Muscle layer of colon (tissue), 2 donors: ENCODE results near the gene PCDHGA10.
"Not testable (repeated sequence)": the region's sequence is repeated elsewhere in the genome, so short reads cannot be mapped to it uniquely, and the experiment has no call there.

Experiments used
- H3K27ac ChIP-seq: one replicate; pipeline ENCODE4 v1.7.0; 2013; ENCODE audit warnings: low read depth, mild to moderate bottlenecking, low read length, moderate library complexity
- H3K27me3 ChIP-seq, 2 donors: one replicate each; pipeline ENCODE4 v1.7.0; 2013; ENCODE audit warnings: low read length in 2 of 2, mild to moderate bottlenecking in 2 of 2; ENCODE audit not compliant: insufficient read depth in 2 of 2, control insufficient read depth in 1 of 2
- H3K36me3 ChIP-seq: one replicate; pipeline ENCODE4 v1.7.0; 2013; ENCODE audit warnings: mild to moderate bottlenecking, low read length; ENCODE audit not compliant: insufficient read depth
- H3K4me1 ChIP-seq: one replicate; pipeline ENCODE4 v1.7.0; 2013; ENCODE audit warnings: mild to moderate bottlenecking, low read length; ENCODE audit not compliant: insufficient read depth
- H3K4me3 ChIP-seq, 2 donors: one replicate each; pipeline ENCODE4 v1.7.0; 2013; ENCODE audit warnings: low read length in 2 of 2, low read depth in 1 of 2, mild to moderate bottlenecking in 1 of 2, moderate library complexity in 1 of 2
- H3K9ac ChIP-seq: one replicate; pipeline ENCODE4 v1.7.0; 2013; ENCODE audit warnings: low read length
- H3K9me3 ChIP-seq: one replicate; pipeline ENCODE4 v1.7.0; 2013; ENCODE audit warnings: mild to moderate bottlenecking, low read length
- donor health status: abdominal sarcoma.
- donor health status: Adenocarcinoma of cecum.

Gene PCDHGA10

GRCh38 chr5:141415275-141415618 is 2.5 kb downstream of the PCDHGA10 start:
- H3K27me3 ChIP-seq, H3K9ac ChIP-seq, H3K4me1 ChIP-seq, H3K4me3 ChIP-seq, H3K36me3 ChIP-seq, H3K27ac ChIP-seq: not testable (repeated sequence)
- H3K9me3 ChIP-seq = peaks cover 73% of the 10 kb centered on the region

GRCh38 chr5:141417494-141418172 is 4.8 kb downstream of the PCDHGA10 start, which contains the start of gene PCDHGB7:
Gene PCDHGB7 (plus strand): TSS chr5:141417677. CDS start chr5:141417860, 183 bp downstream.
- peak within 1 kb of the TSS; percentile 39 to 47 for H3K4me3 ChIP-seq
- H3K9me3 ChIP-seq = peaks cover 74% of the 10 kb centered on the region
- not testable (repeated sequence) for H3K4me1 ChIP-seq, H3K36me3 ChIP-seq, H3K9ac ChIP-seq, H3K27me3 ChIP-seq, H3K27ac ChIP-seq

- Histone ChIP-seq H3K36me3 (no peaks in the 10 kb centered on the region), H3K27me3 (no peaks in the 10 kb centered on the region), H3K4me3 (peak overlapping the region in 1 of 2 donors; percentile 39), H3K9ac (no peak overlapping the region), H3K27ac (no peak overlapping the region), H3K9me3 (peaks cover 69% of the 10 kb centered on the region), H3K4me1 (no peaks in the 10 kb centered on the region)
Measured at GRCh38 chr5:141419074-141419880, 6.5 kb downstream of the PCDHGA10 start.

GRCh38 chr5:141420855-141421488 is 8.2 kb downstream of the PCDHGA10 start, which contains the start of gene PCDHGA11:
Gene PCDHGA11 (plus strand): TSS chr5:141421051. CDS start chr5:141421228, 177 bp downstream.
- H3K9ac ChIP-seq = no peak within 1 kb of the TSS
- H3K4me3 ChIP-seq = peak within 1 kb of the TSS in 1 of 2 donors; percentile 51
- no peaks in the 10 kb centered on the region for H3K27me3 ChIP-seq
- H3K27ac ChIP-seq = no peak within 1 kb of the TSS
- no peaks in the 10 kb centered on the region for H3K4me1 ChIP-seq
- H3K36me3 ChIP-seq = no peaks in the 10 kb centered on the region
- H3K9me3 ChIP-seq = peaks cover 73% of the 10 kb centered on the region

GRCh38 chr5:141421489-141421855 is 8.7 kb downstream of the PCDHGA10 start:
- no peaks in the 10 kb centered on the region for H3K27me3 ChIP-seq
- peak overlapping the region in 1 of 2 donors; percentile 51 for H3K4me3 ChIP-seq
- H3K4me1 ChIP-seq = no peaks in the 10 kb centered on the region
- no peaks in the 10 kb centered on the region for H3K36me3 ChIP-seq
- H3K27ac ChIP-seq = no peak overlapping the region
- no peak overlapping the region for H3K9ac ChIP-seq
- peaks cover 74% of the 10 kb centered on the region for H3K9me3 ChIP-seq

- Histone ChIP-seq H3K27me3 (no peaks in the 10 kb centered on the region), H3K9ac (no peak overlapping the region), H3K36me3 (no peaks in the 10 kb centered on the region), H3K4me3 (peak overlapping the region; percentile 14 to 28), H3K4me1 (no peaks in the 10 kb centered on the region), H3K27ac (no peak overlapping the region), H3K9me3 (peaks cover 81% of the 10 kb centered on the region)
Measured at GRCh38 chr5:141422742-141423291, 10.0 kb downstream of the PCDHGA10 start.

- no peaks in the 10 kb centered on the region for H3K4me1 ChIP-seq
- no peak overlapping the region for H3K9ac ChIP-seq
- no peak overlapping the region for H3K27ac ChIP-seq
- H3K27me3 ChIP-seq = no peaks in the 10 kb centered on the region
- no peaks in the 10 kb centered on the region for H3K36me3 ChIP-seq
- H3K4me3 ChIP-seq = peak overlapping the region; percentile 3 to 32
- peaks cover 65% of the 10 kb centered on the region for H3K9me3 ChIP-seq
Measured at GRCh38 chr5:141427783-141428426, 15.1 kb downstream of the PCDHGA10 start.

GRCh38 chr5:141430332-141431113 is 17.7 kb downstream of the PCDHGA10 start, which contains the start of gene PCDHGA12:
Gene PCDHGA12 (plus strand): TSS chr5:141430507. CDS start chr5:141430760, 253 bp downstream.
- Histone ChIP-seq H3K9ac (no peak within 1 kb of the TSS), H3K27ac (no peak within 1 kb of the TSS), H3K27me3 (no peaks in the 10 kb centered on the region), H3K4me1 (no peaks in the 10 kb centered on the region), H3K36me3 (no peaks in the 10 kb centered on the region), H3K9me3 (peaks cover 68% of the 10 kb centered on the region), H3K4me3 (peak within 1 kb of the TSS in 1 of 2 donors; percentile 51)

- Histone ChIP-seq H3K4me3 (peak overlapping the region in 1 of 2 donors; percentile 51), H3K9ac (no peak overlapping the region)
Measured at GRCh38 chr5:141431286-141431685, 18.5 kb downstream of the PCDHGA10 start.

GRCh38 chr5:141432308-141432707 is 19.5 kb downstream of the PCDHGA10 start:
- not testable (repeated sequence) for H3K4me1 ChIP-seq, H3K9ac ChIP-seq, H3K27me3 ChIP-seq, H3K27ac ChIP-seq, H3K36me3 ChIP-seq
- Histone ChIP-seq H3K9me3 (peaks cover 57% of the 10 kb centered on the region), H3K4me3 (peak overlapping the region in 1 of 2 donors; percentile 51)

More at GRCh38 chr5:141431286-141431685, 18.5 kb downstream of the PCDHGA10 start:
- Histone ChIP-seq H3K27ac (no peak overlapping the region), H3K36me3 (no peaks in the 10 kb centered on the region), H3K9me3 (peaks cover 63% of the 10 kb centered on the region), H3K27me3 (no peaks in the 10 kb centered on the region), H3K4me1 (no peaks in the 10 kb centered on the region)
